RWPE1 (cell line): ENCODE results near the gene ZNF521.
A peak's percentile ranks its signal among the peaks of the same experiment; 100 is the strongest.

Experiments
- CTCF ChIA-PET: fragments of 350-600 bp; sonication (Branson Sonifier 250); formaldehyde crosslinking; extraction: SDS; loops from one replicate; lab custom pipeline; 2021; lab: Yijun Ruan, JAX
- POLR2A ChIA-PET: fragments of 400-600 bp; formaldehyde crosslinking; extraction: SDS; loops from one replicate; lab custom pipeline; 2020; ENCODE audit warnings: antibody characterized with exemption; ENCODE audit not compliant: low non-redundant PET; lab: Yijun Ruan, JAX
- DNase-seq: peaks from one replicate; pipeline ENCODE4 v3.0.0; 2012; ENCODE audit warnings: low spot score
- H3K27ac ChIP-seq: fragments of 450-650 bp; 2 replicates; pipeline ENCODE4 v1.5.1; 2017
- CTCF ChIP-seq: fragments of 450-650 bp; conservative IDR thresholded peaks from 2 replicates; pipeline ENCODE4 v1.5.1; 2017; ENCODE audit warnings: low read depth, mild to moderate bottlenecking

The ZNF521 gene

GRCh38 chr18:25351777-25352628, at the start of gene ZNF521:
TSS of gene ZNF521 (minus strand) at chr18:25352166. CDS start at chr18:25350946, 1,220 bp downstream.
- peak; percentile 17 for DNase-seq
- POLR2A ChIA-PET, result no interaction called here
- CTCF ChIA-PET, result no interaction called here
- TF ChIP-seq CTCF, result no peak
- H3K27ac ChIP-seq, result no peak within 1 kb of the TSS

GRCh38 chr18:25399554-25399953, 47.6 kb upstream of the ZNF521 start:
- ChIA-PET CTCF (no interaction called here), POLR2A (interaction anchor here (0.6 kb wide), 1 partner anchor 581 kb away, joined by 4 read pairs; no protein-coding TSS in a partner anchor)
- no peak overlapping the region for H3K27ac ChIP-seq
- no peak for DNase-seq
- no peak for TF ChIP-seq CTCF

GRCh38 chr18:25392192-25392591, 40.2 kb upstream of the ZNF521 start:
- no peak for TF ChIP-seq CTCF
- ChIA-PET CTCF (no interaction called here), POLR2A (no interaction called here)
- no peak overlapping the region for H3K27ac ChIP-seq
- DNase-seq, result no peak

GRCh38 chr18:25373432-25374179, 21.6 kb upstream of the ZNF521 start:
- no peak for DNase-seq
- H3K27ac ChIP-seq, result no peak overlapping the region
- ChIA-PET CTCF (no interaction called here), POLR2A (no interaction called here)
- TF ChIP-seq CTCF, result no peak

GRCh38 chr18:25370391-25370790, 18.4 kb upstream of the ZNF521 start:
- no peak for DNase-seq
- H3K27ac ChIP-seq, result no peak overlapping the region
- no peak for TF ChIP-seq CTCF
- CTCF ChIA-PET, result interaction anchor here (0.7 kb wide), 1 partner anchor 65 kb away, joined by 3 read pairs; no protein-coding TSS in a partner anchor
- POLR2A ChIA-PET, result no interaction called here

GRCh38 chr18:25365242-25365641, 13.3 kb upstream of the ZNF521 start:
- H3K27ac ChIP-seq, result no peak overlapping the region
- no peak for DNase-seq
- ChIA-PET POLR2A (interaction anchor here (0.6 kb wide), 1 partner anchor 129 kb away, joined by 8 read pairs; no protein-coding TSS in a partner anchor), CTCF (no interaction called here)
- TF ChIP-seq CTCF, result no peak
